PC-9 (cell line): ENCODE data around the gene TLN1. TPM values are rescaled to one million over a fixed set of nuclear protein-coding genes. Genes with fewer than 3 reads are reported as not detected.

Experiments
- BruUV-seq: library from RNA; stranded (reverse); fragments of 400-500 nt; replicated peaks from 2 replicates; lab custom pipeline; 2021; lab: Mats Ljungman, UMichigan
- CTCF ChIA-PET: fragments of 300-600 bp; sonication (Branson Sonifier 250); formaldehyde crosslinking; loops from one replicate; lab custom pipeline; 2022; ENCODE audit warnings: antibody characterized with exemption; lab: Charles Lee
- POLR2A ChIA-PET: fragments of 300-600 bp; sonication (Branson Sonifier 250); formaldehyde crosslinking; loops from one replicate; lab custom pipeline; 2022; ENCODE audit warnings: antibody characterized with exemption; ENCODE audit not compliant: unreplicated experiment; lab: Charles Lee
- DNase-seq, 2 experiments: peaks; one replicate each; pipeline versions ENCODE4 v3.0.0 to v3.0.0-alpha.2; 2015 to 2022; ENCODE audit warnings: mixed read lengths in 1 of 2
- H2AFZ ChIP-seq: fragments of 200-600 bp; sonication (generic); 2 replicates; pipeline ENCODE4 v1.8.1; 2017; ENCODE audit warnings: antibody characterized with exemption
- H3F3A ChIP-seq: fragments of 200-600 bp; sonication (generic); 2 replicates; pipeline ENCODE4 v1.8.1; 2017; ENCODE audit warnings: antibody characterized with exemption, mild to moderate bottlenecking, low read depth; ENCODE audit not compliant: insufficient read depth
- H3K27ac ChIP-seq: fragments of 200-600 bp; sonication (generic); 2 replicates; pipeline ENCODE4 v1.6.1; 2016; ENCODE audit warnings: mixed run types
- H3K27me3 ChIP-seq: fragments of 200-600 bp; sonication (generic); 2 replicates; pipeline ENCODE4 v1.6.1; 2016; ENCODE audit warnings: low read depth, mixed run types; ENCODE audit not compliant: insufficient read depth
- H3K36me3 ChIP-seq: fragments of 200-600 bp; sonication (generic); 2 replicates; pipeline ENCODE4 v1.6.1; 2016; ENCODE audit warnings: low read depth, mixed run types
- H3K4me1 ChIP-seq: fragments of 200-600 bp; sonication (generic); replicated peaks from 2 replicates; pipeline ENCODE4 v1.6.1; 2016; ENCODE audit warnings: mixed run types; ENCODE audit not compliant: insufficient read depth
- H3K4me2 ChIP-seq: fragments of 200-600 bp; sonication (generic); 2 replicates; pipeline ENCODE4 v1.6.1; 2017; ENCODE audit warnings: mixed run types
- H3K4me3 ChIP-seq: fragments of 200-600 bp; sonication (generic); 2 replicates; pipeline ENCODE4 v1.6.1; 2016; ENCODE audit warnings: mixed run types
- H3K79me2 ChIP-seq: fragments of 200-600 bp; sonication (generic); 2 replicates; pipeline ENCODE4 v1.6.1; 2017; ENCODE audit warnings: low read depth, mixed run types
- H3K9me2 ChIP-seq: fragments of 200-600 bp; sonication (generic); 2 replicates; pipeline ENCODE4 v1.8.1; 2017; ENCODE audit warnings: mild to moderate bottlenecking; ENCODE audit not compliant: insufficient read depth
- H3K9me3 ChIP-seq: fragments of 200-600 bp; sonication (generic); 2 replicates; pipeline ENCODE4 v1.8.1; 2016; ENCODE audit warnings: low read depth; ENCODE audit not compliant: insufficient read depth
- H4K20me1 ChIP-seq: fragments of 200-600 bp; sonication (generic); 2 replicates; pipeline ENCODE4 v1.8.1; 2017; ENCODE audit not compliant: insufficient read depth
- CTCF ChIP-seq: fragments of 200-600 bp; sonication (generic); conservative IDR thresholded peaks from 2 replicates; pipeline ENCODE4 v1.6.1; 2017; ENCODE audit warnings: mixed run types, antibody characterized with exemption, mild to moderate bottlenecking, moderate library complexity
- EZH2 ChIP-seq: fragments of 200-600 bp; sonication (generic); IDR thresholded peaks from 2 replicates; pipeline ENCODE4 v1.8.0; 2017; ENCODE audit warnings: antibody characterized with exemption, low read depth
- intact Hi-C: fragments of 100-400 bp; cut with micrococcal nuclease; formaldehyde crosslinking; loops from one replicate; pipeline ENCODE4 v1.10.0; 2022; ENCODE audit not compliant: unreplicated experiment
- total RNA-seq: library from RNA; stranded (reverse); gene quantifications from 2 replicates; pipeline ENCODE4 v1.2.3, GENCODE V29; 2021

The TLN1 gene
- total RNA-seq, 1 experiment from 2014 or later: 101 TPM

GRCh38 chr9:35771534-35771933 lies 39.5 kb upstream of the TLN1 start:
- POLR2A ChIA-PET: interaction anchor here (0.5 to 0.6 kb wide), 3 partner anchors 10 to 100 kb away, joined by 4 to 6 read pairs (median 5); no protein-coding TSS in a partner anchor
- no peak overlapping the region for H3K4me3 ChIP-seq
- DNase-seq: no peak
- no peaks in the 10 kb centered on the region for H3K79me2 ChIP-seq
- peak overlapping the region; percentile 26 for H3K4me2 ChIP-seq
- H4K20me1 ChIP-seq: no peaks in the 10 kb centered on the region
- intact Hi-C loops: no loop called here
- H2AFZ ChIP-seq: no peak overlapping the region
- BruUV-seq: no TSS peak
- peaks cover 21% of the 10 kb centered on the region for H3K4me1 ChIP-seq
- no peaks in the 10 kb centered on the region for H3K27me3 ChIP-seq
- H3F3A ChIP-seq: peaks cover 17% of the 10 kb centered on the region
- H3K27ac ChIP-seq: peak overlapping the region; percentile 45; the same call in 1 of the 2 replicates
- H3K9me2 ChIP-seq: no peaks in the 10 kb centered on the region
- TF ChIP-seq EZH2: no peak
- no peak for TF ChIP-seq CTCF
- CTCF ChIA-PET: interaction anchor here (0.6 kb wide), 1 partner anchor 111 kb away, joined by 4 read pairs; no protein-coding TSS in a partner anchor
- no peaks in the 10 kb centered on the region for H3K9me3 ChIP-seq
- no peaks in the 10 kb centered on the region for H3K36me3 ChIP-seq

- Histone ChIP-seq H3K27ac (0 out of 2 replicates have a peak overlapping the region, but pooled peaks have one; percentile 20), H3K4me2 (peak overlapping the region; percentile 26)
- intact Hi-C loops: no loop called here
Measured at GRCh38 chr9:35771075-35771433, 39.1 kb upstream of the TLN1 start.

GRCh38 chr9:35769763-35770162 lies 37.8 kb upstream of the TLN1 start:
- Histone ChIP-seq H3K36me3 (no peaks in the 10 kb centered on the region), H3K27me3 (no peaks in the 10 kb centered on the region), H3K4me1 (peaks cover 21% of the 10 kb centered on the region), H2AFZ (no peak overlapping the region), H3K9me3 (no peaks in the 10 kb centered on the region), H3F3A (peaks cover 17% of the 10 kb centered on the region), H3K4me3 (no peak overlapping the region), H4K20me1 (no peaks in the 10 kb centered on the region), H3K27ac (no peak overlapping the region), H3K79me2 (no peaks in the 10 kb centered on the region), H3K9me2 (no peaks in the 10 kb centered on the region), H3K4me2 (no peak overlapping the region)
- no TSS peak for BruUV-seq
- intact Hi-C loops: no loop called here
- DNase-seq: no peak
- CTCF ChIA-PET: interaction anchor here (0.7 kb wide), 1 partner anchor 179 kb away, joined by 3 read pairs; no protein-coding TSS in a partner anchor
- POLR2A ChIA-PET: no interaction called here
- TF ChIP-seq EZH2: no peak
- no peak for TF ChIP-seq CTCF

More at GRCh38 chr9:35771075-35771433, 39.1 kb upstream of the TLN1 start:
- Histone ChIP-seq H3K36me3 (no peaks in the 10 kb centered on the region), H4K20me1 (no peaks in the 10 kb centered on the region), H3K4me1 (peaks cover 21% of the 10 kb centered on the region), H3K9me2 (no peaks in the 10 kb centered on the region), H3F3A (peaks cover 17% of the 10 kb centered on the region), H2AFZ (no peak overlapping the region), H3K79me2 (no peaks in the 10 kb centered on the region), H3K27me3 (no peaks in the 10 kb centered on the region), H3K9me3 (no peaks in the 10 kb centered on the region), H3K4me3 (no peak overlapping the region)
- TF ChIP-seq EZH2 (no peak), CTCF (no peak)
- POLR2A ChIA-PET: interaction anchor here (0.5 to 0.6 kb wide), 2 partner anchors 10 to 63 kb away, joined by 4 to 6 read pairs; no protein-coding TSS in a partner anchor
- DNase-seq: no peak
- CTCF ChIA-PET: interaction anchor here (0.6 to 0.7 kb wide), 2 partner anchors 74 to 111 kb away, joined by 3 to 4 read pairs; no protein-coding TSS in a partner anchor
- no TSS peak for BruUV-seq
